H9 (cell line): ENCODE results near the gene KCNMB4. TPM values are rescaled to one million over a fixed set of nuclear protein-coding genes. Genes with fewer than 3 reads are reported as not detected.

ENCODE experiments used
- DNase-seq: peaks from one replicate; pipeline ENCODE4 v3.0.0-alpha.2; 2017
- H2AFZ ChIP-seq: one replicate; pipeline ENCODE4 v1.6.1; 2013; ENCODE audit warnings: mild to moderate bottlenecking, low read length, control low read depth, moderate library complexity
- H2AK5ac ChIP-seq: 2 replicates; pipeline ENCODE4 v1.6.1; 2013; ENCODE audit warnings: low read length, control low read depth, mixed read lengths; ENCODE audit not compliant: insufficient read length
- H2BK120ac ChIP-seq: one replicate; pipeline ENCODE4 v1.6.1; 2013; ENCODE audit warnings: low read depth, mild to moderate bottlenecking, low read length, control low read depth, inconsistent platforms; ENCODE audit not compliant: poor library complexity, severe bottlenecking
- H2BK12ac ChIP-seq: 2 replicates; pipeline ENCODE4 v1.6.1; 2013; ENCODE audit warnings: low read length, control low read depth, mixed read lengths, low read depth; ENCODE audit not compliant: insufficient read length
- H2BK15ac ChIP-seq: 2 replicates; pipeline ENCODE4 v1.6.1; 2013; ENCODE audit warnings: low read depth, low read length, control low read depth
- H2BK20ac ChIP-seq: one replicate; pipeline ENCODE4 v1.6.1; 2013; ENCODE audit warnings: low read depth, mild to moderate bottlenecking, low read length, control low read depth, inconsistent platforms; ENCODE audit not compliant: poor library complexity, severe bottlenecking
- H2BK5ac ChIP-seq: 2 replicates; pipeline ENCODE4 v1.6.1; 2013; ENCODE audit warnings: low read length, control low read depth, mixed read lengths; ENCODE audit not compliant: insufficient read length
- H3K14ac ChIP-seq: 2 replicates; pipeline ENCODE4 v1.6.1; 2013; ENCODE audit warnings: low read length, control low read depth; ENCODE audit not compliant: insufficient read depth
- H3K18ac ChIP-seq: 2 replicates; pipeline ENCODE4 v1.6.1; 2013; ENCODE audit warnings: low read depth, mild to moderate bottlenecking, mixed read lengths, low read length, control low read depth; ENCODE audit not compliant: insufficient read length
- H3K23ac ChIP-seq: 2 replicates; pipeline ENCODE4 v1.6.1; 2013; ENCODE audit warnings: low read length, control low read depth, mixed read lengths, low read depth; ENCODE audit not compliant: insufficient read length
- H3K23me2 ChIP-seq: 2 replicates; pipeline ENCODE4 v1.6.1; 2013; ENCODE audit warnings: low read depth, mild to moderate bottlenecking, mixed read lengths, low read length, control low read depth; ENCODE audit not compliant: insufficient read length, poor library complexity, severe bottlenecking
- H3K27ac ChIP-seq: 2 replicates; pipeline ENCODE4 v1.5.1; 2013; ENCODE audit warnings: low read length, control low read depth, mixed read lengths, low read depth; ENCODE audit not compliant: insufficient read length
- H3K27me3 ChIP-seq: 2 replicates; pipeline ENCODE4 v1.6.1; 2013; ENCODE audit warnings: low read length, control low read depth, inconsistent platforms; ENCODE audit not compliant: insufficient read depth
- H3K4ac ChIP-seq: 2 replicates; pipeline ENCODE4 v1.6.1; 2013; ENCODE audit warnings: low read depth, mild to moderate bottlenecking, control low read depth, inconsistent platforms, low read length, moderate library complexity
- H3K4me1 ChIP-seq: 2 replicates; pipeline ENCODE4 v1.6.1; 2013; ENCODE audit warnings: low read length, control low read depth, inconsistent platforms; ENCODE audit not compliant: insufficient read depth
- H3K4me2 ChIP-seq: 2 replicates; pipeline ENCODE4 v1.6.1; 2013; ENCODE audit warnings: low read length, control low read depth, mixed read lengths; ENCODE audit not compliant: insufficient read length, insufficient read depth
- H3K56ac ChIP-seq: 2 replicates; pipeline ENCODE4 v1.6.1; 2013; ENCODE audit warnings: low read depth, mild to moderate bottlenecking, mixed read lengths, low read length, control low read depth; ENCODE audit not compliant: insufficient read length
- H3K79me1 ChIP-seq: 2 replicates; pipeline ENCODE4 v1.6.1; 2013; ENCODE audit warnings: low read depth, mild to moderate bottlenecking, moderate library complexity, low read length, control low read depth, inconsistent platforms; ENCODE audit not compliant: insufficient read depth, poor library complexity, severe bottlenecking
- H3K79me2 ChIP-seq: 2 replicates; pipeline ENCODE4 v1.6.1; 2013; ENCODE audit warnings: low read length, control low read depth, inconsistent platforms; ENCODE audit not compliant: insufficient read depth
- H3K9ac ChIP-seq: 2 replicates; pipeline ENCODE4 v1.6.1; 2013; ENCODE audit warnings: low read length, control low read depth, mixed read lengths; ENCODE audit not compliant: insufficient read length; ENCODE audit errors: extremely low read depth
- H3K9me3 ChIP-seq: one replicate; pipeline ENCODE4 v1.6.1; 2013; ENCODE audit warnings: low read depth, low read length, inconsistent platforms; ENCODE audit not compliant: control insufficient read depth
- H3T11ph ChIP-seq: one replicate; pipeline ENCODE4 v1.6.1; 2013; ENCODE audit warnings: mild to moderate bottlenecking, low read length, control low read depth, inconsistent platforms
- H4K20me1 ChIP-seq: one replicate; pipeline ENCODE4 v1.6.1; 2013; ENCODE audit not compliant: control insufficient read depth, insufficient read length, insufficient read depth
- H4K5ac ChIP-seq: 2 replicates; pipeline ENCODE4 v1.6.1; 2013; ENCODE audit warnings: low read depth, mild to moderate bottlenecking, mixed read lengths, low read length, control low read depth; ENCODE audit not compliant: insufficient read length
- H4K8ac ChIP-seq: replicated peaks from 2 replicates; pipeline ENCODE4 v1.6.1; 2013; ENCODE audit warnings: low read length, control low read depth, mixed read lengths, low read depth; ENCODE audit not compliant: insufficient read length
- H4K91ac ChIP-seq: 2 replicates; pipeline ENCODE4 v1.6.1; 2013; ENCODE audit warnings: low read depth, mild to moderate bottlenecking, moderate library complexity, mixed read lengths, low read length, control low read depth; ENCODE audit not compliant: insufficient read length
- H3K27ac Mint-ChIP-seq, 3 experiments: 2 replicates in 2 of 3; 3 replicates in 1 of 3; pipeline ENCODE4 v1.8.0; 2020 to 2021; ENCODE audit warnings: mixed read lengths in 3 of 3, mild to moderate bottlenecking in 1 of 3, moderate library complexity in 1 of 3
- H3K27me3 Mint-ChIP-seq: 2 replicates; pipeline ENCODE4 v1.8.0; 2021; ENCODE audit warnings: low read depth, mild to moderate bottlenecking, moderate library complexity, mixed read lengths
- H3K36me3 Mint-ChIP-seq, 3 experiments: 2 replicates in 2 of 3; 3 replicates in 1 of 3; pipeline ENCODE4 v1.8.0; 2020 to 2021; ENCODE audit warnings: low read depth in 3 of 3, mixed read lengths in 3 of 3; ENCODE audit not compliant: insufficient read depth in 1 of 3
- H3K4me1 Mint-ChIP-seq, 2 experiments: 2 replicates each; pipeline ENCODE4 v1.8.0; 2020; ENCODE audit warnings: mixed read lengths in 2 of 2
- H3K4me3 Mint-ChIP-seq, 2 experiments: 2 replicates in 1 of 2; 3 replicates in 1 of 2; pipeline ENCODE4 v1.8.0; 2020 to 2021; ENCODE audit warnings: mild to moderate bottlenecking in 2 of 2, mixed read lengths in 2 of 2, moderate library complexity in 1 of 2
- H3K9me3 Mint-ChIP-seq, 2 experiments: 2 replicates in 1 of 2; 3 replicates in 1 of 2; pipeline ENCODE4 v1.8.0; 2020; ENCODE audit warnings: mild to moderate bottlenecking in 2 of 2, mixed read lengths in 2 of 2, moderate library complexity in 1 of 2
- CTCF ChIP-seq: fragments of 200-600 bp; sonication (generic); conservative IDR thresholded peaks from 3 replicates; pipeline ENCODE4 v1.8.0; 2021; ENCODE audit warnings: antibody characterized with exemption, mild to moderate bottlenecking
- total RNA-seq: library from RNA; stranded (reverse); gene quantifications from 2 replicates; pipeline ENCODE4 v1.2.1, GENCODE V29; 2021

Gene KCNMB4
- total RNA-seq, 1 experiment from 2014 or later: 16.2 TPM

DNA sequence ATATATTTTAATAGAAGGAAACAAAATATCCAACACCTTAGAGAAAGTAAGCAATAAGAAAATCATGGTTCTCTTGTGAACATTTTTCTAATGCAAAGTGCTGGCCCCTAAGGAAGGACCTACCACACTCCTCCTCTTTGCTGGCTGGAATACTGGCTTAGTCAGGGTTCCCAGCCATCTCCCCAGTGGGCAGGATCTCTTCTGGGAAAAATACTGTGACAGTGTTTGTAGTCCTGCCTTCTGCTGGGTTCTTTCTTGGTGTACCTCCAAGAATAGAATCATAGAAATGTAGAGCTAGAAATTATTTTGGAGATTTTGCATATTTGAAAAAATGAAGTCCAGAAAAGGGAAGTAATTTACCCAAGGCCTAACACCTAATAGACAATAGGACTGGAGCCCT is 31.9 kb downstream of the KCNMB4 start:
- no peak overlapping the region for H3K4ac ChIP-seq
- H3K79me2 ChIP-seq: no peaks in the 10 kb centered on the region
- no peak overlapping the region for H2BK12ac ChIP-seq
- no peak overlapping the region for H3K56ac ChIP-seq
- no peak overlapping the region for H4K8ac ChIP-seq
- no peak for TF ChIP-seq CTCF
- no peaks in the 10 kb centered on the region for H3K23me2 ChIP-seq
- no peaks in the 10 kb centered on the region for H3K27me3 Mint-ChIP-seq
- no peak overlapping the region for H3K27ac ChIP-seq
- peaks cover 0 to 6% of the 10 kb centered on the region in 2 experiments; a peak in 2 of 4 replicates for H3K4me1 Mint-ChIP-seq
- H2AK5ac ChIP-seq: no peak overlapping the region
- no peak overlapping the region for H4K5ac ChIP-seq
- no peak overlapping the region for H2BK20ac ChIP-seq
- no peaks in the 10 kb centered on the region for H3K9me3 Mint-ChIP-seq
- H3K23ac ChIP-seq: no peak overlapping the region
- H3T11ph ChIP-seq: no peak overlapping the region
- no peak overlapping the region for H2BK5ac ChIP-seq
- H3K79me1 ChIP-seq: peaks cover 2% of the 10 kb centered on the region
- no peak overlapping the region for H3K18ac ChIP-seq
- no peaks in the 10 kb centered on the region for H3K4me1 ChIP-seq
- H2BK15ac ChIP-seq: no peak overlapping the region
- no peak overlapping the region for H3K9ac ChIP-seq
- H3K4me3 Mint-ChIP-seq: no peak overlapping the region
- H3K14ac ChIP-seq: no peak overlapping the region
- H3K27me3 ChIP-seq: no peaks in the 10 kb centered on the region
- H3K27ac Mint-ChIP-seq: no peak overlapping the region
- DNase-seq: no peak
- no peak overlapping the region for H4K91ac ChIP-seq
- H4K20me1 ChIP-seq: no peaks in the 10 kb centered on the region
- no peak overlapping the region for H2AFZ ChIP-seq
- H2BK120ac ChIP-seq: no peak overlapping the region
- H3K4me2 ChIP-seq: no peak overlapping the region
- H3K9me3 ChIP-seq: no peaks in the 10 kb centered on the region
- H3K36me3 Mint-ChIP-seq: peaks cover 10 to 23% (median 19%) of the 10 kb centered on the region in 3 experiments
